CD4-positive, CD25-positive, alpha-beta regulatory T cell (primary cell): ENCODE measurements around the gene PGA5. TPM values are rescaled to one million over a fixed set of nuclear protein-coding genes. Genes with fewer than 3 reads are reported as not detected.
"Not testable (repeated sequence)": the region's sequence is repeated elsewhere in the genome, so short reads cannot be mapped to it uniquely, and the experiment has no call there.

ENCODE experiments used
- ATAC-seq, 2 donors: fragments of 150-1000 bp; cut with Tn5 transposase; one replicate each; pipeline ENCODE4 v1.10.0; 2021; ENCODE audit warnings: low read depth in 2 of 2, moderate number of reproducible peaks in 2 of 2, moderate library complexity in 1 of 2
- DNase-seq, 3 donors: peaks; one replicate each; pipeline versions ENCODE4 v3.0.0 to v3.0.0-alpha.2; 2012 to 2022; ENCODE audit warnings: mixed read lengths in 1 of 3
- H3K27ac ChIP-seq: one replicate; pipeline ENCODE4 v1.7.0; 2013; ENCODE audit warnings: mild to moderate bottlenecking, low read length; ENCODE audit not compliant: insufficient read depth, poor library complexity, severe bottlenecking
- H3K27me3 ChIP-seq: one replicate; pipeline ENCODE4 v1.7.0; 2013; ENCODE audit warnings: low read length; ENCODE audit not compliant: control insufficient read depth, insufficient read depth
- H3K36me3 ChIP-seq: one replicate; pipeline ENCODE4 v1.7.0; 2013; ENCODE audit warnings: mild to moderate bottlenecking, low read length, moderate library complexity; ENCODE audit not compliant: control insufficient read depth, insufficient read depth
- H3K4me1 ChIP-seq: 2 replicates; pipeline ENCODE4 v1.7.0; 2013; ENCODE audit warnings: mild to moderate bottlenecking, low read length; ENCODE audit not compliant: insufficient read depth, control insufficient read depth, poor library complexity, severe bottlenecking
- H3K4me3 ChIP-seq: one replicate; pipeline ENCODE4 v1.7.0; 2013; ENCODE audit warnings: low read depth, mild to moderate bottlenecking, low read length, moderate library complexity
- H3K9me3 ChIP-seq, 2 experiments: 1 replicate in 1 of 2; 2 replicates in 1 of 2; pipeline ENCODE4 v1.7.0; 2013; ENCODE audit warnings: low read length in 2 of 2, mild to moderate bottlenecking in 1 of 2, moderate library complexity in 1 of 2; ENCODE audit not compliant: control insufficient read depth in 2 of 2
- H3K27ac Mint-ChIP-seq, 3 donors: one replicate each; pipeline ENCODE4 v1.8.0; 2020 to 2022; ENCODE audit warnings: mild to moderate bottlenecking in 3 of 3, mixed read lengths in 3 of 3, moderate library complexity in 2 of 3
- H3K27me3 Mint-ChIP-seq: one replicate; pipeline ENCODE4 v1.8.0; 2022; ENCODE audit warnings: mild to moderate bottlenecking, mixed read lengths
- H3K36me3 Mint-ChIP-seq: one replicate; pipeline ENCODE4 v1.8.0; 2020; ENCODE audit warnings: mixed read lengths
- H3K4me1 Mint-ChIP-seq, 4 donors: one replicate each; pipeline ENCODE4 v1.8.0; 2020 to 2022; ENCODE audit warnings: mixed read lengths in 4 of 4, mild to moderate bottlenecking in 1 of 4
- H3K4me3 Mint-ChIP-seq, 4 donors: one replicate each; pipeline ENCODE4 v1.8.0; 2020 to 2022; ENCODE audit warnings: mild to moderate bottlenecking in 4 of 4, mixed read lengths in 4 of 4, moderate library complexity in 3 of 4
- H3K9me3 Mint-ChIP-seq, 7 donors: one replicate each; pipeline ENCODE4 v1.8.0; 2020 to 2022; ENCODE audit warnings: mixed read lengths in 7 of 7, mild to moderate bottlenecking in 3 of 7, moderate library complexity in 2 of 7
- polyA plus RNA-seq, 4 donors: library from polyadenylated mRNA; unstranded; fragments of 300-500 nt; fragmentation: Illumina TruSeq; gene quantifications; one replicate each; pipeline ENCODE4 v1.2.3, GENCODE V29; 2021
- total RNA-seq: library from RNA; stranded (reverse); gene quantifications from one replicate; pipeline ENCODE4 v1.2.3, GENCODE V29; 2022

Gene PGA5
- total and polyA plus RNA-seq, 5 donors from 2014 or later: not detected

GRCh38 chr11:61231585-61231984, 9.4 kb upstream of the PGA5 start:
- H3K4me1 Mint-ChIP-seq: not testable (repeated sequence)

DNA sequence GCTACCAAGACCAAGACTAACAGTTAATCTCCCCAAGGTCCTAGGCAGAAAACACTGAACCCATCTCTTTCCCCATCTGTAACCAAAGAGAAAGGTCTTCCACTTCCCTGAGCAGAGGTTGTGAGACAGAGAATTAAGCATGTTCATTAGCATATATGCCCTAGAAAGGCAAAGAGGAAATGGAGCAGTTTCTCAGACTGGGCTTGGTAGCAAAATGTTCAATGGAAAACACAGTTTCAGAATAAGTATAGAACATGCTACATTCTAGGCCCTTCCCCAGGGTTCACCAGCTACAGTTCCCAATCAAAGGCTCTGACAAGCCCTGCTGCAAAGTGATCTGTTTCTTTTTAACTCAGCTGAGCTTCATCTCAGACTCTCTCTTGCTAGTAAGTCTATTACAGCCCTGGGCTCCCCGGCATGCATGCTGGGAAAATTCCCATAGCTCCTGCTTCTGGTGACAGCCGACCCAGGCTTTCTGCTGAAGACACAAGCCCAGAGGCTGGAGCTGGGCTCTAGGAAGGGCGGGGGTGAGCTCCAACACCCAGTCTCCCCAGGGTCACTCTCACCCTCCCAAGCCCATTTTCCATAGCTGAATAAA, 8.3 kb upstream of the PGA5 start:
- not testable (repeated sequence) for H3K36me3 Mint-ChIP-seq, H3K27me3 ChIP-seq, H3K27ac Mint-ChIP-seq, ATAC-seq, H3K36me3 ChIP-seq, H3K27ac ChIP-seq, H3K27me3 Mint-ChIP-seq, DNase-seq, H3K4me3 ChIP-seq, H3K4me3 Mint-ChIP-seq, H3K9me3 Mint-ChIP-seq, H3K4me1 ChIP-seq, H3K4me1 Mint-ChIP-seq, H3K9me3 ChIP-seq

More at GRCh38 chr11:61231585-61231984, 9.4 kb upstream of the PGA5 start:
- H3K27me3 Mint-ChIP-seq, H3K36me3 ChIP-seq, H3K4me1 ChIP-seq, DNase-seq, H3K36me3 Mint-ChIP-seq, H3K27ac Mint-ChIP-seq, H3K9me3 ChIP-seq, ATAC-seq, H3K9me3 Mint-ChIP-seq, H3K27me3 ChIP-seq, H3K4me3 ChIP-seq, H3K4me3 Mint-ChIP-seq, H3K27ac ChIP-seq: not testable (repeated sequence)

DNA sequence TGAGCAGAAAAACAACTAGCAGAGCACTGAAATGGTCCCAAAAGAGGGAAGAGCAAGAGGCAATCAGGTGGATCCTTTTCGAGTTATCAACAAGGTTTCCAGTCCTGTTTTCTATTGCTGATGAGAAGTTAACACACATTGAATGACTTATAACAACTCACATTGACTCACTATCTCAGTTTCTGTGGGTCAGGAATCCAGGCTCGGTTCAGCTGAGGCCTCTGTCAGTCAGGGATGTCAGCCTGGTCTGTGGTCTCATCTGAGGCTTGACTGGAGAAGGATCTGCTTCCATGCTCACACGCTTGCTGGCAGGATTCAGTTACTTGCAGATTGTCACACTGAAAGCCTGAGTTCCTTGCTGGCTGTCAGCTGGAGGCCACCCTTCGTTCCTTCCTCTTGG, 3.8 kb upstream of the PGA5 start:
- H3K27me3 ChIP-seq, H3K36me3 ChIP-seq, H3K9me3 Mint-ChIP-seq, H3K9me3 ChIP-seq, DNase-seq, H3K27ac Mint-ChIP-seq, H3K36me3 Mint-ChIP-seq, ATAC-seq, H3K4me3 ChIP-seq, H3K27ac ChIP-seq, H3K27me3 Mint-ChIP-seq, H3K4me1 Mint-ChIP-seq, H3K4me3 Mint-ChIP-seq, H3K4me1 ChIP-seq: not testable (repeated sequence)

DNA sequence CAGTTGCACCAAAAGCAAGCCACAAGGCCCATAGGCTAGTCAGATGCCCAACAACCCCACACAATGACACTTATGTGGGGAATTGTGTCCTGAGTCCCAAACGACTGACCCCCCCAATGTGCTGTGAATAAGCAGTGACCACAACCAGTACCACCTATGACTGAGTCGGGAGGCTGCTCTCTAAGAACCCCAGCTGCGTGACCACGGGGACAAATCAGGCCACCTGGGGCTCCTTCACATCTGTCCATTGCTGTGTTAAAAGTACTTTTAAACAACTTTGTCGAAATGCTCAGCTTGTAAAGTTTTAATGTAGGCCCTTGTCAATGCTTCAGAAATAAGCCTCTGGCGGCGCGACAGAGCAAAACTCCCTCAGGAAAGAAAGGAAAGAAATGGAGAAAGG, 687 bp upstream of the PGA5 start:
- not testable (repeated sequence) for H3K4me1 Mint-ChIP-seq, H3K36me3 ChIP-seq, H3K27me3 ChIP-seq, H3K27ac Mint-ChIP-seq, ATAC-seq, H3K4me3 ChIP-seq, H3K4me3 Mint-ChIP-seq, H3K4me1 ChIP-seq, H3K36me3 Mint-ChIP-seq, H3K9me3 ChIP-seq, DNase-seq, H3K9me3 Mint-ChIP-seq, H3K27me3 Mint-ChIP-seq, H3K27ac ChIP-seq

- H3K9me3 ChIP-seq, H3K4me1 ChIP-seq, H3K27me3 Mint-ChIP-seq, H3K4me3 Mint-ChIP-seq, H3K27me3 ChIP-seq, H3K36me3 Mint-ChIP-seq, H3K9me3 Mint-ChIP-seq, H3K36me3 ChIP-seq, DNase-seq, ATAC-seq, H3K27ac ChIP-seq, H3K4me3 ChIP-seq, H3K4me1 Mint-ChIP-seq, H3K27ac Mint-ChIP-seq: not testable (repeated sequence)
Measured at GRCh38 chr11:61241526-61241925, 551 bp downstream of the PGA5 start.

DNA sequence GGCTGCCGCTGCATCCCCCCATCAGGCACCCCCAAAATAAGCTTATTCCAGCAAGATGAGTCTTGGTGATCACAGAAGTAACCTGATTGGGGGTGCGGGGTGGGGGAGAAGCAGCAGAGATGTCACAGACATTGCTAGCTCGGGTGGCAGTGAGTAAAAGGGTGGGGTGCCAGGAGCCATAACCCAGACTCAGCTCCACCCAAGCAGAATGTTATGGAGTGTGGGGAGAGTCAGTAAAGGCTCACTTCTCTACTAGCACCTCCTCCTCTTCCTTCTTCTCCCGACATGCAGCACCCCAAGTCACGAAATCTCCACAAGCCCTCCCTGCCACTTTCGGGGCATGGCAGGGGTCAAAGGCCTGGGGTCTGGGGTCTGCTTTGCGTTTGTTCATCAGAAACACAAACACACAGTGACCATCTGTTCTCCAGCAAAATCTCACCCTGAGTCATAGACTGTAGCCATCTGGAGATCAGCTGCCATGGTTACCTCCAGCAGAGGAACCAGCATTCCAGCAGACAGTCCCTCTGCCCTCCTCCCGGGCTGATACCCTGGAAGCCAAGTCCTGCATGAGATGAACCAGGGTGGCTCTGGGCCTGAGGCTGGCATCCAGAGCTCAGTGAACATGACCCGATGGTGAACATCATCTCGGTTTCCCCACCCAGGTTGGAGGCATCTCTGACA, 4.4 kb downstream of the PGA5 start:
- not testable (repeated sequence) for H3K27me3 ChIP-seq, DNase-seq, H3K4me1 Mint-ChIP-seq, H3K4me1 ChIP-seq, H3K9me3 Mint-ChIP-seq, ATAC-seq, H3K27me3 Mint-ChIP-seq, H3K9me3 ChIP-seq, H3K4me3 ChIP-seq, H3K36me3 Mint-ChIP-seq, H3K27ac ChIP-seq, H3K4me3 Mint-ChIP-seq, H3K27ac Mint-ChIP-seq, H3K36me3 ChIP-seq

DNA sequence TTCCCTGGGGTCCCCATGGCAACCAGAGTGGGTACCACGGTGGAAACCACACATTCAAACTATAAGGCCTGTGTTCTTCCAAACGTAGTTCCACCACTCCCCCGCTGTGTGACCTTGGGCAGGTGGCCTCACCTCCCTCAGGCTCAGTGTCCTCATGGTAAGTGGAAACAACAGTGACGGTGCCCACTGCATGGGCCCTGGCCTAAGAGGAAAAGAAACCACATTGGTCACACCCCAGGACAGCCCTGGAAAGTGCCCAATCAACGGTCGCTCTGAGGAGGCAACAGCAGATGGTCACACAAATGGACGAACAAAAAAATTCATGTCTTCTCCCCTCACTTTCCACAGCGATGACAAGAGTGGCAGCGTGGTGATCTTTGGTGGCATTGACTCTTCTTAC, 7.1 kb downstream of the PGA5 start:
- H3K4me3 ChIP-seq, H3K36me3 Mint-ChIP-seq, H3K4me1 ChIP-seq, DNase-seq, H3K27me3 ChIP-seq, H3K27ac Mint-ChIP-seq, H3K27ac ChIP-seq, H3K27me3 Mint-ChIP-seq, ATAC-seq, H3K9me3 Mint-ChIP-seq, H3K4me1 Mint-ChIP-seq, H3K4me3 Mint-ChIP-seq, H3K36me3 ChIP-seq, H3K9me3 ChIP-seq: not testable (repeated sequence)

DNA sequence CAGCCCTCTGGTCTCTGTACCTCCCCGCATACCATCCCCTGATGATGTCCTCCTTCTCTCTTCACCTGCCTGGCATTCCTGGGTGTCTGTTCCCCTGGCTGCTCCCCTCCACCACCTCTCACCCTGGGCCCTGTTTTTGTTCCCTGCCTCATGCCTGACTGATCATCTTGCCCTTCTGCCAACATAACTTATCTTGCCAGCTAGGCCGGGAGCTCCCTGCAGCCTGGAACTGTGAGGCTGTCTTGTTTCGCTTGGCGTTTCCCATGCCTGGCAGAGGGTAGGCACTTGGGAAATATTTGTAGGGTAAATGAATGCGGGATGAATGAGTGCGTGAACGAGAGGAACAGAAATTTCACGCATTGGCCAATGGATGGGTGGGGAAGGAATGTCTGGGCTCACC, 8.2 kb downstream of the PGA5 start:
- H3K27ac Mint-ChIP-seq, DNase-seq, H3K9me3 Mint-ChIP-seq, H3K27me3 ChIP-seq, H3K36me3 Mint-ChIP-seq, H3K9me3 ChIP-seq, H3K36me3 ChIP-seq, H3K4me3 Mint-ChIP-seq, H3K4me3 ChIP-seq, H3K4me1 Mint-ChIP-seq, H3K27me3 Mint-ChIP-seq, ATAC-seq, H3K4me1 ChIP-seq, H3K27ac ChIP-seq: not testable (repeated sequence)
